Activated T-cell treated with anti-CD3 and anti-CD28 coated beads for 4 hours (primary cell): ENCODE measurements around the gene CIAPIN1.
"Not testable (repeated sequence)": the region's sequence is repeated elsewhere in the genome, so short reads cannot be mapped to it uniquely, and the experiment has no call there.

ENCODE experiments used
- DNase-seq: peaks from one replicate; pipeline ENCODE4 v3.0.0-alpha.2; 2020

Gene CIAPIN1

DNA sequence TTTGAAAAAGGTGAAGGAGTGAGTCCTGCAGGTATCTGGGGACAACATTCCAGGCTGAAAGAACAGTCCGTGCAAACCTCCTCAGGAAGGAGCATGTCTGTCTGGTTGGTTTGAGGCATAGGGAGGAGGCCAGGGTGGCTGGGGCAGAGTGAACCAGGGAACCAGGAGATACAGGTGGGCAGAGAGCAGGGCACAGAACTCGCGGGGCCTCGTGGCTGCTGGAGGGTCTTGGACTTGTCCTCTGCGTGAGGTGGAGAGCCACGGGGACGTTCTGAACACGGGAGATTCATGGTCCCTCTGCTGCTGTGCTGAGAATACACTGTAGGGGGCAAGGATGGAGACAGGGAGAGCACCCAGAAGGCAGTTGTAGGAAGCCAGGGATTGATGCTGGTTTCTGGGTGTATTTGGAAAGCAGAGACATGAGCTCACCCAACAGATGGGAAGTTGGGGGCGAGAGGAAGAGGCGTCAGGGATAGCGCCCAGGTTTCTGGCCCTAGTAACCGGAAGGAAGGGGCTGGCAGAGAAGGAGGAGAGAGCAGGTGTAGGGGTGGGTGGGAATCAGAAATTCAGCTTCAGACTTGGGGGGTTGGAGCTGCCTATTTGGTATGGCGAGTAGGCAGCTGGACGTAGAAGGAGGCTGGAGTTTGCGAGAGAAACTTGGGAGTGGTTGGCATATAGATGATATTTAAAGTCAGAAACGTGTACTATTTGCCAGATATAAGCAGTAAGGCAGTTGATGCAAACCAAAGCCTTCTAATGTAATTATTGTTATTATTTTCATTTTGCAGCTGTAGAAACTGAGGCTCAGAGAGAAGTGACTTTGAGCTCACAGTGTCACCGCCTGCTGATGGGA, 43.0 kb downstream of the CIAPIN1 start, which contains the start of gene CCL17:
TSS of gene CCL17 (plus strand) at position 803 of the 853 bp plus-strand sequence. CDS start 9,166 bp downstream, outside the sequence.
- no peak for DNase-seq

DNA sequence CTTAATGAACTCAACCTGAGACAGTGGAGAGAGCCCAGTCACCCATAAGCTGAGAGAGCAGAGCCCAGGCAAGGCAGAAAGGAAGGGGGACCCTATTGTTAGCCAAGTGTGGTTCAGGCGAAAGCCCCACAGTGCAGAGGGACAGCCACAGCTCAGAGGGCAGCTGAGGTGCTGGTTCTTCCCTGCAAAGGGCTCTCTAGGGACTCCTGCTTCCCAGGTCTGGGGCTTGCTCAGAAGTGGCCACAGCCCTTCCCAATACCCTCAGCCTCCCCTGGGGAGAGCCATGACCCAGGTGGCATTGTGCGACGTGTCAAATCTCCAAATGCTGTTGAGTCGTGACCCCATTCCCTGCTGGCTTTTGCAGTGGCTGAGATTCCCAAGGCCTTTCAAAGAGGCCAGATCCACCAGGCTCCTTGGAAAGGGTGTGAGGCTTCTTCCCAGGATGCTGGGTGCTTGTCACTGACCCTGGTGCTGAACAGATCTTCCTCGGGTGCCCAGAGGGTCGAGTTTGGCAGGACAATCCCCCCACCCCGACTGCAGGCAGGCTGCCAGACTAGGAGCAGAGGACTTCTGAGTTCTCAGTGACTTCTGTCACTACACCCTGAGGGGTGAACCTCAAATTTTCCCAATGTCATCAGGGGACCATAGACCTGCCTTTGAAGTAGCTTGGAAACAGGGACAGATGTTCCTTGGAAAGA, 45.1 kb downstream of the CIAPIN1 start:
- no peak for DNase-seq

DNA sequence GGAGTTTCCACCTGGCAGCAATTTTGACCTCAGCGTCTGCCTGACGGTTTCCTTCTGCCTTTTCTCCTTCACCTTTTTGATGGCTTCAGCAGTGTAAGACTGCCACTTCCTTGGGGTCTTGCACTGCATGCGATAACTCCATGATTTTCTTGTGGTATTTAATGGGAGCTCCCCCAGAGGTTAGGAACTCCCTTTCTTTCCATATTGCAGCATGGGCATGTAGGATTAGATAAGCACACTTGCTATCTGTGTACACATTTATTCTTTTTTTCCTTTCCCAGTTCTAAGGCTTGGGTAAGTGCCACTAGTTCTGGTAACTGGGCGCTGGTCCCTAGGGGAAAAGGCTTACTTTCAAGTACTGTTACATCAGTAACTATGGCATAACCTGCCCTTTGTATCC, 49.7 kb downstream of the CIAPIN1 start:
- DNase-seq: not testable (repeated sequence)

DNA sequence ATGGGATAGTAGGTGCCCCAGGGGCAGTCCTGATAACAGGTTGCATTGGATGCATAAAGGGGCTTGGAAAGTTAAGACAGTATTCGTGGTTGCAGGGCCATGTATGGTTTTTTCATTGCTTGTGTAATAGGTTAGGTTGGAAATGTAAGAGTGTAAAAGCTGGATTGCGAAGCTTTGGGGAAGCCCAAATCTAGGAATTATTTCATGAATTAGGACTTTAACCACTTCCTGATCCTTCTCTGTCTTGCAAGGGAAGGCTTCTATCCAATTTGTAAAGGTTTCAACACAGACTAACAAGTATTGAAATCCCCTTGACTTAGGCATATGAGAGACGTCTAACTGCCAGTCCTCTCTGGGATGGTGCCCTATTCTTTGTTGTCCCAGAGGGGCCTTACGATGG, 50.4 kb downstream of the CIAPIN1 start:
- DNase-seq: no peak

DNA sequence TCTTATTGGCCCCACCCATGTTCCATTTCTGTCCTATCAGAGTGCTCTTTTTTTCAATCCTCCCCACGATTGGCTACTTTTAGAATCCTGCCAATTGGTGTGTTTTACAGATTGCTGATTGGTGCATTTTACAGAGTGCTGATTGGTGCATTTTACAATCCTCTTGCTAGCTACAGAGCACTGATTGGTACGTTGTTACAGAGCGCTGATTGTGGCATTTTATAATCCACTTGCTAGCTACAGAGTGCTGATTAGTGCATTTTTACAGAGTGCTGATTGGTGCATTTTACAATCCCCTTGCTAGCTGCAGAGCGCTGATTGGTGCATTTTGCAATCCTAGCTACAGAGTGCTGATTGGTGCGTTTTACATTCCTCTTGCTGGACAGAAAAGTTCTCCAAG, 52.2 kb downstream of the CIAPIN1 start:
- DNase-seq: no peak

DNA sequence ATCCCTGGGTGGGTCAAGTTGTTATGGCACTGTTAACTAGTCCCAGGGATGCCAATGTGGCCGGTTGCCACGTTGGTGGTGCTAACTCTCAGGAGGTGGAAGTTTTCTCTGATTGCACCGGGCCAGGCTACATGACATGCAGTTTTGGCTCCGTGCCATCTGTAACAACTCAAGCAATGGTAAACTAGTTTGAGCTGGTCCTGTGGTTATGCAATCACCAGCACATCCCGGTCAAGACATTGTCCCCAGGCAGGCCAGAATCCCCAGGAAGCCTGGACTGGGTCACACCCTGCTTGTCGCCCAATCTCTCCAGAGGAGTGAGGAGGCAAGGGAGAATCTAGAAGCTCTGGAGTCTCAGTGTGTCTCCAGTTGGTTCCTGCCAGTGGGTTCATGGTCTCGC, 52.7 kb downstream of the CIAPIN1 start:
- no peak for DNase-seq

DNA sequence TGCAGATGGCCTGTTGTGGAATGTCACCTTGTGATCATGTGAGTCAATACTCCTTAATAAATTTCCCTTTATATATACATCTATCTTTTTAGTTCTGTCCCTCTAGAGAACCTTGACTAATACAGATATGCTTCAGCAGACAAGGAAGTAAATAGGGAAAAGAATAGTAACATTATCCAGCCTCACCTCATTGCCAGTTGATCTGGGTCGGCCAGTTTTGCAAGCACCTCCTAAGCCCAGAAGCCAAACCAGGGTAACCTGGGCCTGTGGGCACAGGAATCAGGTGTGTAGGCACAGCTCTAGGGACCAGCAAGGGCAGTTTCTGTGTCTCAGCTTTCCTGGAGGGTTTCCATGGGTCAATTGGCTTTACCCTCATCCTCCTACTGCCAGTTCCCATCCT, 54.5 kb downstream of the CIAPIN1 start:
- DNase-seq: no peak

DNA sequence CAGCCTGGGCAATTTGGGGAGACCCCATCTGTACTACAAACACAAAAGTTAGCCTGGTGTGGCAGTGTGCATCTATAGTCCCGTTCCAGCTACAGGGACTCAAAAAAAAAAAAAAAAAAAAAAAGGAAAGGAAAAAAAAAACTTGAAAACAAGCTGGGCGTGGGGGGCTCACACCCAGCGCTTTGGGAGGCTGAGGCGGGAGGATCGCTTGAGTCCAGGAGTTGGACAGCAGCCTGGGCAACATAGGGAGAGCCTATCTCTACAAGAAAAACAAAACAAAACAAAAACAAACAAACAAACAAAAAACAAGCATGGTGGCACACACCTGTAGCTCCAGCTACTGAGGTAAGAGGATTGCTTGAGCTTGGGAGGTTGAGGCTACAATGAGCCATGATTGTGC, 55.5 kb downstream of the CIAPIN1 start:
- no peak for DNase-seq

DNA sequence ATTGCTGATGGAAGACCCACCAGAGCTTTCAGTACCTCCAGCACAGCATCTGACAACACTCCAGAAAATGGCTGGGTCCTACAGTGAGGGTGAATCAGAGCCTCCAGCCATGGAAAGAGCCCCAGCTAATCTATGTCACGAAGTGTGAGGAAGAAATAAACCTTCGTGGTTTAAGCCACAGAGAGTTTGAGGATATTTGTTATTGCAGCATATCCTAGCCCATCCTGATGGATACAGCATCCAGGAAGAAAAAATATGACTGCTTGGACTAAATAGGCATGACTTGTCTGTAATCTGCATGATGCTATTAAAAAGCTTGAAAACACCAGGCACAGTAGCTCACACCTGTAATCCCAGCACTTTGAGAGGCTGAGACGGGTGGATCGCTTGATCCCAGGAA, 55.9 kb downstream of the CIAPIN1 start:
- no peak for DNase-seq

DNA sequence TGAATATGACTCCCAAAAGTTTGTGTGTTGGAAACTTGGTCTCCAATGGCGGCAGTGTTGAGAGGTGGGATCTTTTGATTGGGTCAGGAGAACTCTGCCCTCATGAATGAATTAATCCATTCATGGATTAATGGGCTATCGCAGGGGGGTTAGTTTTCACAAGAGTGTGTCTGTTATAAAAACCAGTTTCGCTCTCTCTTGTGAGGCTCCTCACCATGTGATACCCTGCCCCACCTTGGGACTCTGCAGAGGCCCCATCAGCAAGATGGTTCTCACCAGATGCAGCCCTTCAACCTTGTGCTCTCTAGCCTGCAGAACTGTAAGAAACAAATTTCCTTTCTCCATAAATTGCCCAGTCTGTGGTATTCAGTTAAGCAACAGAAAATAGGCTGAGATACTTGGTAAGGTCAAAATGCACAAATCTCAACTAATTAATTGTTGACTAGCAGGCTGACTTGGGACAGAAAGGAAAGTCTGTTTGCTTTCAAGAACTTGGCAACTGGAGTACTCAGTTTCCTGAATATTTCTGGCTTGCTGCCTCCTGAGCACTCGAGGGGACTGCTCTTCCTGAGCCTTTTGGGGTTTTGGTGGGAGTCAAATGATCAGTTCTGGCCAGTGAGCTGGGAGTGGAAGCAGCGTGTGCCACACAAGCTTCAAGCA, 56.4 kb downstream of the CIAPIN1 start:
- no peak for DNase-seq

DNA sequence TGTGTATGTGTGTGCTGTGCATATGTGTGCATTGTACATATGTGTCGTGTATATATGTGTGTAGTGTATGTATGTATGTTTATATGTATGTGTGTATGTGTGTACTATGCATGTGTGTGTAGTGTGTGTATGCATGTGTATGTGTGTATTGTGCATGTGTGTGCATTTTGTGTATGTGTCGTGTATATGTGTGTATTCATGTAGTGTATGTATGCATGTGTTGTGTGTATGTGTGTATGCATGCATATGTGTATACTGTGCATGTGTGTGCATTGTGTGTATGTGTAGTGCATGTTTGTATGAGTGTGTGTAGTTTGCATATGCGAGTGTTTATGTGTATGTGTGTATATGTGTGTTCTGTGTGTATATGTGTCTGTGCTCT, 58.1 kb downstream of the CIAPIN1 start:
- DNase-seq: no peak

DNA sequence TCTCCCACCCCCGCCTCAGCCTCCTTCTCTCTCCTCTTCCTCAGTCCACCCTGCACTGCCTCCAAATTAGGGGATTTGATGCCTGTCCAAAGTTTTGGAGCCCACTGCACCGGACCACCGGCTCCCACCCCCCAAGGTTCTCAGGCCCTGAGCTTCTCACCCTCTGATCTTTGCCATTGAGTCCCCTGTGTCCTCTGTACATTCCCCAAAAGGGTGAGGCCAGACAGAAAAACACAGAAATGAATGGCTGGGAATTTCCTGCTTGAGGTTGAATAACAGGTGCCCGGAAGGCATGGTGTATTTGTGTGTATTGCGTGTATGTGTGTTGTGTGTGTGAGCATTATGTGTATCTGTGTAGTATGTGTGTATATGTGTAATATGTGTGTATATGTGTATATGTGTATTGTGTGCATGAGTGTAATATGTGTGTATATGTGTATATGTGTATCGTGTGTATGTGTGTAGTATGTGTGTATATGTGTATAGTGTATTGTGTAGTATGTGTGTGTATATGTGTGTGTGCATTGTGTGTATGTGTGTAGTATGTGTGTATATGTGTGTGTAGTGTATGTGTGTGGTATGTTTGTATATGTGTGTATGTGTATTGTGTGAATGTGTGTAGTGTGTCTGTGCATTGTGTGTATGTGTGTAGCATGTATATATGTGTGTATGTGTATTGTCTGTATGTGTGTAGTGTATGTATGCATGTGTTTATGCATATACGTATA, 58.7 kb downstream of the CIAPIN1 start:
- DNase-seq: no peak

DNA sequence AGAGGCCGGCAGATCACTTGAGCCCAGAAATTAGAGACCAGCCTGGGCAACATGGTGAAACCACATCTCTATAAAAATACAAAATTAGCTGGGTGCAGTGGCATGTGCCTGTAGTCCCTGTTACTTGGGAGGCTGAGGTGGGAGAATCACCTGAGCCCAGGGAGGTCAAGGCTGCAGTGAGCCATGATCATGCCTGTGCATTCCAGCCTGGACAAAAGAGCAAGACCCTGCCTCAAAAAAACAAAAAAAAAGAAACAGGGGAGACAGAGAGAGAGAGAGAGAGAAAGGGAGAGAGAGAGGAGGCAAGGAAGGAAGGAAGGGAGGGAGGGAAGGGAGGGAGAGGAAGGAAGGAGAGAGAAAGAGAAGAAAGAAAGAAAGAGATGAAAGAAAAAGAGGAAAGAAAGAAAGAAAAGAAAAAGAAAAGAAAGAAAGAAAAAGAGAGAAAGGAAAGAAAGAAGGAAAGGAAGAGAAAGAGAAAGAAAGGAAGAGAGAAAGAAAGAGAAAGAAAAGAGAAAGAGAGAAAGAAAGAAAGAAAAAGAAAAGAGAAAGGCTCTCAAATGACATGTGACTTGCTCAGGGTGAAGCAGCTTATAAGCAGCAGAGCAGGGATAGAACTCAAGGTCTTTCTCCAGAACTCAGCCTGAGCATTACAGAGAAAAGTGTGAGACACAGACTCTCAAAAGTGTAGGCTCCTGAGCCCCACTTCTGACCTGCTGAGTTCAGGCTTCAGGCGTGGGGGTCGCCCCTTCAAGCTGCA, 59.4 kb downstream of the CIAPIN1 start:
- DNase-seq: no peak

DNA sequence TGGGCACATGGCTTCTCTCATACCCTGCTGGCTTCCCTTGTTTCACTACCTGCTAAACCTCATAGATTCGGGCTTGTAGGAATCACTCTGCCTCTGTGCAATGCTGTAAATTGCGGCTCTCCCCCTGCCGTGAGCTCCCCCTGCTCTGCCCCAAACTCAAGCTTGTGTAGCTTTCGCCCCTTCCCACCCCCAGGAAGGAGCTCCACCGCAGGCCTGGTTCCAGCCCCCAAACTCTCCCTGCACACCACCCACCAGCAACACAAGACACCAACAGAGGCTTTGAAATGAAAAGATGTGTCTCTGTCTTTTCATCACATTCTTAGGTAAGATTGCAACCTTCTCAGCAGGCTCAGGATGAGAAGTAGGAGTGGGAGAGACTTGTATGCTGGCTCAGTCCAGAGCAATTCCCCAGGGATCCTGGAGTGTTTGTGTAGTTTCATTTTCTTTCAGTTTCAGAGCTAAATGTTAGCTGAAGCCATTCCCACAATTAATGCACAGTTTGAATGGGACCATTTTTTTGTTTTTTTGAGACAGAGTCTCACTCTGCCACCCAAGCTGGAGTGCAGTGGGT, 60.7 kb downstream of the CIAPIN1 start:
- DNase-seq: no peak

DNA sequence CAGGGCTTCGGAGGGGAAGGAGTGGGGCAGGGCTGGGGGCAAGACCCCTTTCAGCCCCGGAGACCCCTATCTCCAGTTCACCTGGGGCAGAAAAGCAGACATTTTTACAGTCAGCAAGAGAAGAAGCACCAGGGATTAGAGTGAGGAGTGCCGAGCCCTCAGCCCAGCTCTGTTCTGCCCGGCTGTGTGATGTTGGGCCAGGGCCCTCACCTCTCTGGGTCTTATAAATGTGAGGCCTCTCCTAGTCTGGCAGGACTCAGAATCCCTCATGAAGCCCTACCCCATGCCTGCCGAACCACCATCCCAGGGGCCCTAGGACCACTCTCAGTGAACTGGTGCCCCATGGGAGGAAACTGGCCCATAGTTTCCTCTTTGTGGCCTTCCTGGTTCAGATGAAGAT, 62.1 kb downstream of the CIAPIN1 start:
- no peak for DNase-seq

DNA sequence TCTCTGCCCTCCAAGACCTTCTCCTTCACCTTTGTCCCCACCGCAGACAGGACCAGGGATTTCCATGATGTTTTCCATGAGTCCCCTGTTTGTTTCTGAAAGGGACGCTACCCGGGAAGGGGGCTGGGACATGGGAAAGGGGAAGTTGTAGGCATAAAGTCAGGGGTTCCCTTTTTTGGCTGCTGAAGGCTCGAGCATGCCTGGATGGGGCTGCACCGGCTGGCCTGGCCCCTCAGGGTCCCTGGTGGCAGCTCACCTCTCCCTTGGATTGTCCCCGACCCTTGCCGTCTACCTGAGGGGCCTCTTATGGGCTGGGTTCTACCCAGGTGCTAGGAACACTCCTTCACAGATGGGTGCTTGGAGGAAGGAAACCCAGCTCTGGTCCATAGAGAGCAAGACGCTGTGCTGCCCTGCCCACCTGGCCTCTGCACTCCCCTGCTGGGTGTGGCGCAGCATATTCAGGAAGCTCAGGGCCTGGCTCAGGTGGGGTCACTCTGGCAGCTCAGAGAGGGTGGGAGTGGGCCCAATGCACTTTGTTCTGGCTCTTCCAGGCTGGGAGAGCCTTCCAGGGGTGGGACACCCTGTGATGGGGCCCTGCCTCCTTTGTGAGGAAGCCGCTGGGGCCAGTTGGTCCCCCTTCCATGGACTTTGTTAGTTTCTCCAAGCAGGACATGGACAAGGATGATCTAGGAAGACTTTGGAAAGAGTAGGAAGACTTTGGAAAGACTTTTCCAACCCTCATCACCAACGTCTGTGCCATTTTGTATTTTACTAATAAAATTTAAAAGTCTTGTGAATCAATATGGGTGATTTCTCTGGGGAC, 62.7 kb downstream of the CIAPIN1 start:
- no peak for DNase-seq

DNA sequence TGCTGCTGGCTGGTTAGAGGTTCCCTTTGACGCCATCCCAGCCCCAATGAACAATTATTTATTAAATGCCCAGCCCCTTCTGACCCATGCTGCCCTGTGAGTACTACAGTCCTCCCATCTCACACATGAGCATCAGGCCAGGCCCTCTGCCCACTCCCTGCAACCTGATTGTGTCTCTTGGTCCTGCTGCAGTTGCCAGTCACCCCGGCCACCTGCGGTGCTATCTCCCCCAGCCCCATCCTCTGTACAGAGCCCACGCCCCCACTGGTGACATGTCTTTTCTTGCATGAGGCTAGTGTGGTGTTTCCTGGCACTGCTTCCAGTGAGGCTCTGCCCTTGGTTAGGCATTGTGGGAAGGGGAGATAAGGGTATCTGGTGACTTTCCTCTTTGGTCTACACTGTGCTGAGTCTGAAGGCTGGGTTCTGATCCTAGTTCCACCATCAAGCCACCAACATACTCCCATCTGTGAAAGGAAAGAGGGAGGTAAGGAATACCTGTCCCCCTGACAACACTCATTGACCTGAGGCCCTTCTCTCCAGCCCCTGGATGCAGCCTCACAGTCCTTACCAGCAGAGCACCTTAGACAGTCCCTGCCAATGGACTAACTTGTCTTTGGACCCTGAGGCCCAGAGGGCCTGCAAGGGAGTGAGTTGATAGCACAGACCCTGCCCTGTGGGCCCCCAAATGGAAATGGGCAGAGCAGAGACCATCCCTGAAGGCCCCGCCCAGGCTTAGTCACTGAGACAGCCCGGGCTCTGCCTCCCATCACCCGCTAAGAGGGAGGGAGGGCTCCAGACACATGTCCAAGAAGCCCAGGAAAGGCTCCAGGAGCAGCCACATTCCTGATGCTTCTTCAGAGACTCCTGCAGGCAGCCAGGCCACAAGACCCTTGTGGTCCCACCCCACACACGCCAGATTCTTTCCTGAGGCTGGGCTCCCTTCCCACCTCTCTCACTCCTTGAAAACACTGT, 63.6 kb downstream of the CIAPIN1 start:
- DNase-seq: no peak

DNA sequence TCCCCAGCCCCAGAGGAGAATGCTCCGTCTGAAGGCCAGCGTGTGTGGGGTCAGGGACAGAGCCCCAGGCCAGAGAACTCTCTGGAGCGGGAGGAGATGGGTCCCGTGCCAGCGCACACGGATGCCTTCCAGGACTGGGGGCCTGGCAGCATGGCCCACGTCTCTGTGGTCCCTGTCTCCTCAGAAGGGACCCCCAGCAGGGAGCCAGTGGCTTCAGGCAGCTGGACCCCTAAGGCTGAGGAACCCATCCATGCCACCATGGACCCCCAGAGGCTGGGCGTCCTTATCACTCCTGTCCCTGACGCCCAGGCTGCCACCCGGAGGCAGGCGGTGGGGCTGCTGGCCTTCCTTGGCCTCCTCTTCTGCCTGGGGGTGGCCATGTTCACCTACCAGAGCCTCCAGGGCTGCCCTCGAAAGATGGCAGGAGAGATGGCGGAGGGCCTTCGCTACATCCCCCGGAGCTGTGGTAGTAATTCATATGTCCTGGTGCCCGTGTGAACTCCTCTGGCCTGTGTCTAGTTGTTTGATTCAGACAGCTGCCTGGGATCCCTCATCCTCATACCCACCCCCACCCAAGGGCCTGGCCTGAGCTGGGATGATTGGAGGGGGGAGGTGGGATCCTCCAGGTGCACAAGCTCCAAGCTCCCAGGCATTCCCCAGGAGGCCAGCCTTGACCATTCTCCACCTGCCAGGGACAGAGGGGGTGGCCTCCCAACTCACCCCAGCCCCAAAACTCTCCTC, 64.5 kb downstream of the CIAPIN1 start:
- no peak for DNase-seq
